ENCODE results near the gene KCNN1.
"Not testable (repeated sequence)": the region's sequence is repeated elsewhere in the genome, so short reads cannot be mapped to it uniquely, and the experiment has no call there.

GRCh38 chr19:17919122-17919521, 47.8 kb upstream of the KCNN1 start:
- TF ChIP-seq CTCF (IDR thresholded peaks at IDR 0.05 in 8 of 11, conservative IDR thresholded peaks at IDR 0.05 in 3 of 11); POLR2AphosphoS5 (IDR thresholded peaks at IDR 0.05); POLR2A (IDR thresholded peaks at IDR 0.05): not testable (repeated sequence)

Data from spleen (tissue), 7 donors.